ENCODE data around the gene SYT4. TPM values are rescaled to one million over a fixed set of nuclear protein-coding genes. Genes with fewer than 3 reads are reported as not detected.

The SYT4 gene
- total and polyA plus RNA-seq, 9 of the 15 experiments (the other 6 are each of a cell fraction or from before 2014, with no cell fraction given), result not detected

- Histone ChIP-seq H3K4me2 (ENCODE audit: insufficient read depth, low read length) (no peak overlapping the region), H3K9ac (ENCODE audit: insufficient read depth in 1 of 2, low read depth in 2 of 2, low read length in 2 of 2) (no peak overlapping the region), H3K27me3 (ENCODE audit: control insufficient read depth in 2 of 2, insufficient read depth in 2 of 2, low read length in 2 of 2) (no peaks in the 10 kb centered on the region), H3K79me2 (ENCODE audit: control insufficient read depth, insufficient read depth, low read length) (no peaks in the 10 kb centered on the region), H3K36me3 (ENCODE audit: control insufficient read depth, insufficient read depth, low read length) (no peaks in the 10 kb centered on the region), H3K9me3 (replicated peaks; ENCODE audit: control insufficient read depth, insufficient read depth, low read depth, low read length) (no peaks in the 10 kb centered on the region), H3K4me1 (replicated peaks in 1 of 2; ENCODE audit: control insufficient read depth in 2 of 2, insufficient read depth in 2 of 2, low read length in 2 of 2) (no peaks in the 10 kb centered on the region), H4K20me1 (replicated peaks; ENCODE audit: control insufficient read depth, insufficient read depth, low read length) (no peaks in the 10 kb centered on the region), H3K27ac (ENCODE audit: extremely low read depth, low read depth, low read length) (no peak overlapping the region), H2AFZ (ENCODE audit: low read depth, low read length) (no peak overlapping the region), H3K9me1 (ENCODE audit: control insufficient read depth, insufficient read depth, low read length) (no peaks in the 10 kb centered on the region), H3K4me3 (no peak overlapping the region)
- intact Hi-C loops (cut with micrococcal nuclease), result no loop called here
- no peak for TF ChIP-seq KLF1 (tag; IDR thresholded peaks at IDR 0.05)
- TF ChIP-seq ZNF764 (CRISPR knock-in tag; IDR thresholded peaks at IDR 0.05; ENCODE audit: low read depth), result no peak
- TF ChIP-seq RBFOX2 (IDR thresholded peaks at IDR 0.05; ENCODE audit: low read depth, low read length), result no peak
- no peak for TF ChIP-seq ZNF146 (CRISPR knock-in tag; IDR thresholded peaks at IDR 0.05; ENCODE audit: unreplicated experiment)
- TF ChIP-seq ZNF212 (CRISPR knock-in tag; IDR thresholded peaks at IDR 0.05), result no peak
- no peak for TF ChIP-seq HEY1 (CRISPR knock-in tag; IDR thresholded peaks at IDR 0.05; ENCODE audit: borderline replicate concordance)
- no peak for TF ChIP-seq POLR2H (tag; IDR thresholded peaks at IDR 0.05; ENCODE audit: low read depth)
- no peak for TF ChIP-seq MCM3 (IDR thresholded peaks at IDR 0.05)
- TF ChIP-seq ZFPM2 (CRISPR knock-in tag; IDR thresholded peaks at IDR 0.05), result no peak
- no peak for TF ChIP-seq ZNF197 (CRISPR knock-in tag; IDR thresholded peaks at IDR 0.05; ENCODE audit: low read depth)
- no peak for TF ChIP-seq SREBF2 (CRISPR knock-in tag; IDR thresholded peaks at IDR 0.05)
- no peak for TF ChIP-seq YBX1 (IDR thresholded peaks at IDR 0.05)
- TF ChIP-seq SRF (CRISPR knock-in tag; IDR thresholded peaks at IDR 0.05), result no peak
- TF ChIP-seq ELK3 (CRISPR knock-in tag; IDR thresholded peaks at IDR 0.05), result no peak
- no peak for TF ChIP-seq NFE2 (IDR thresholded peaks at IDR 0.05; ENCODE audit: low read depth)
- TF ChIP-seq PTRF (tag; IDR thresholded peaks at IDR 0.05), result no peak
- no peak for TF ChIP-seq IRF2 (CRISPR knock-in tag; IDR thresholded peaks at IDR 0.05)
- TF ChIP-seq BCL6 (CRISPR knock-in tag; IDR thresholded peaks at IDR 0.05), result no peak
- no peak for TF ChIP-seq BACH1 (tag; IDR thresholded peaks at IDR 0.05)
- no peak for TF ChIP-seq POLR2AphosphoS2 (IDR thresholded peaks at IDR 0.05; ENCODE audit: low read length)
- ATAC-seq, result no peak
- in situ Hi-C loops (cut with MboI), result loop anchor here (25.0 kb wide), 1 partner anchor 1206 kb away; no protein-coding TSS in a partner anchor
- DNase-seq (ENCODE audit: extremely low read depth in 1 of 4, low spot score in 3 of 4), result no peak
- BruUV-seq (replicated peaks), result no TSS peak
- ChIA-PET POLR2A (no interaction called here), CTCF (ENCODE audit: low intra/inter-chr PET ratio) (no interaction called here)
- FAIRE-seq, result no peak
- WGBS (ENCODE audit: insufficient coverage, low coverage, missing lambda C conversion rate), result 0% methylated on average over 1 of the region's 1 CpG
Measured at GRCh38 chr18:43267818-43268217, 9.5 kb downstream of the SYT4 start.
